Mesothelial cell of epicardium (in vitro differentiated cells): Measurements from ENCODE around the gene CEP70. TPM values are rescaled to one million over a fixed set of nuclear protein-coding genes. Genes with fewer than 3 reads are reported as not detected.
"Not testable (repeated sequence)": the region's sequence is repeated elsewhere in the genome, so short reads cannot be mapped to it uniquely, and the experiment has no call there.

Experiments
- DNase-seq, 2 experiments: peaks; one replicate each; pipeline ENCODE4 v3.0.0; 2021; ENCODE audit warnings: low spot score in 2 of 2; ENCODE audit not compliant: unreplicated experiment in 2 of 2
- H3K27ac Mint-ChIP-seq: 2 replicates; pipeline ENCODE4 v1.8.0; 2021; ENCODE audit warnings: mixed read lengths
- H3K27me3 Mint-ChIP-seq: 2 replicates; pipeline ENCODE4 v1.8.0; 2021; ENCODE audit warnings: low read depth, mixed read lengths
- H3K36me3 Mint-ChIP-seq: 2 replicates; pipeline ENCODE4 v1.8.0; 2021; ENCODE audit warnings: mixed read lengths
- H3K4me1 Mint-ChIP-seq: 2 replicates; pipeline ENCODE4 v1.8.0; 2021; ENCODE audit warnings: mixed read lengths
- H3K4me3 Mint-ChIP-seq: 2 replicates; pipeline ENCODE4 v1.8.0; 2021; ENCODE audit warnings: mild to moderate bottlenecking, moderate library complexity, mixed read lengths
- H3K9me3 Mint-ChIP-seq: 2 replicates; pipeline ENCODE4 v1.8.0; 2021; ENCODE audit warnings: mixed read lengths
- CTCF ChIP-seq: fragments of 200-600 bp; sonication (generic); IDR thresholded peaks from one replicate; pipeline ENCODE4 v1.5.0; 2021; ENCODE audit warnings: antibody characterized with exemption; ENCODE audit not compliant: unreplicated experiment
- total RNA-seq: library from RNA; stranded (reverse); gene quantifications from 3 replicates; pipeline ENCODE4 v1.2.1, GENCODE V29; 2021

Gene CEP70
- total RNA-seq, 1 donor from 2014 or later = 51.5 TPM

GRCh38 chr3:138494607-138494929 lies 99.5 kb downstream of the CEP70 start:
- Mint-ChIP-seq H3K27ac (no peak overlapping the region), H3K9me3 (peaks cover 22% of the 10 kb centered on the region), H3K4me3 (no peak overlapping the region), H3K4me1 (no peaks in the 10 kb centered on the region), H3K27me3 (no peaks in the 10 kb centered on the region), H3K36me3 (peaks cover 41% of the 10 kb centered on the region)
- no peak for TF ChIP-seq CTCF
- no peak for DNase-seq

GRCh38 chr3:138493804-138494606 lies 100.1 kb downstream of the CEP70 start:
- H3K27ac Mint-ChIP-seq = no peak overlapping the region
- peaks cover 26% of the 10 kb centered on the region for H3K9me3 Mint-ChIP-seq
- H3K4me3 Mint-ChIP-seq = no peak overlapping the region
- H3K4me1 Mint-ChIP-seq = no peaks in the 10 kb centered on the region
- no peak for DNase-seq
- no peaks in the 10 kb centered on the region for H3K27me3 Mint-ChIP-seq
- peaks cover 41% of the 10 kb centered on the region for H3K36me3 Mint-ChIP-seq
- TF ChIP-seq CTCF = no peak

- Mint-ChIP-seq H3K27ac (no peak overlapping the region), H3K4me1 (no peaks in the 10 kb centered on the region), H3K36me3 (peaks cover 45% of the 10 kb centered on the region)
Observed at GRCh38 chr3:138492980-138493675, 100.9 kb downstream of the CEP70 start.

GRCh38 chr3:138491971-138492370 lies 102.1 kb downstream of the CEP70 start:
- Mint-ChIP-seq H3K9me3 (peaks cover 41% of the 10 kb centered on the region), H3K27ac (no peak overlapping the region), H3K36me3 (peaks cover 51% of the 10 kb centered on the region), H3K4me3 (no peak overlapping the region), H3K4me1 (no peaks in the 10 kb centered on the region), H3K27me3 (no peaks in the 10 kb centered on the region)
- DNase-seq = no peak
- no peak for TF ChIP-seq CTCF

More at GRCh38 chr3:138492980-138493675, 100.9 kb downstream of the CEP70 start:
- TF ChIP-seq CTCF = no peak
- Mint-ChIP-seq H3K27me3 (no peaks in the 10 kb centered on the region), H3K4me3 (no peak overlapping the region), H3K9me3 (peaks cover 30% of the 10 kb centered on the region)
- DNase-seq = no peak

- DNase-seq, H3K27me3 Mint-ChIP-seq, H3K4me1 Mint-ChIP-seq, H3K27ac Mint-ChIP-seq, H3K4me3 Mint-ChIP-seq: not testable (repeated sequence)
- peaks cover 51% of the 10 kb centered on the region for H3K36me3 Mint-ChIP-seq
- H3K9me3 Mint-ChIP-seq = peaks cover 63% of the 10 kb centered on the region
Observed at GRCh38 chr3:138486580-138486979, 107.5 kb downstream of the CEP70 start.

- not testable (repeated sequence) for H3K27me3 Mint-ChIP-seq, DNase-seq, H3K4me3 Mint-ChIP-seq, H3K4me1 Mint-ChIP-seq, H3K27ac Mint-ChIP-seq
- Mint-ChIP-seq H3K9me3 (peaks cover 46% of the 10 kb centered on the region), H3K36me3 (peaks cover 36% of the 10 kb centered on the region)
Observed at GRCh38 chr3:138484672-138485071, 109.4 kb downstream of the CEP70 start.
